Transverse colon (tissue), 4 donors: ENCODE data around the gene C6orf141. TPM values are rescaled to one million over a fixed set of nuclear protein-coding genes. Genes with fewer than 3 reads are reported as not detected.

Source experiments
- DNase-seq: peaks from one replicate; pipeline ENCODE4 v3.0.0-alpha.2; 2019
- H3K27ac ChIP-seq, 4 donors: fragments of 200-600 bp; sonication (generic); 2 replicates each; pipeline ENCODE4 v1.5.1; 2016 to 2018; ENCODE audit warnings: inconsistent platforms in 4 of 4
- H3K27me3 ChIP-seq: fragments of 200-600 bp; sonication (generic); 2 replicates; pipeline ENCODE4 v1.5.1; 2017; ENCODE audit warnings: inconsistent platforms
- H3K36me3 ChIP-seq, 4 donors: fragments of 200-600 bp; sonication (generic); 2 replicates each; pipeline ENCODE4 v1.5.1; 2017 to 2019; ENCODE audit warnings: inconsistent platforms in 4 of 4
- H3K4me1 ChIP-seq, 4 donors: fragments of 200-600 bp; sonication (generic); 2 replicates each; pipeline ENCODE4 v1.5.1; 2017 to 2020; ENCODE audit warnings: inconsistent platforms in 4 of 4
- H3K4me3 ChIP-seq, 4 donors: fragments of 200-600 bp; sonication (generic); 1 replicate in 1 of 4; 2 replicates in 3 of 4; pipeline versions ENCODE4 v1.5.1 to v1.6.1; 2017 to 2019; ENCODE audit warnings: inconsistent platforms in 4 of 4
- H3K9me3 ChIP-seq, 2 donors: fragments of 200-600 bp; sonication (generic); 2 replicates each; pipeline ENCODE4 v1.5.1; 2017 to 2019; ENCODE audit warnings: inconsistent platforms in 2 of 2
- EP300 ChIP-seq: sonication (generic); formaldehyde crosslinking; IDR thresholded peaks from one replicate; pipeline ENCODE4 v1.6.1; 2017; ENCODE audit warnings: antibody characterized with exemption, low read depth
- POLR2A ChIP-seq: fragments of 450-650 bp; IDR thresholded peaks from one replicate; pipeline ENCODE4 v1.6.1; 2016; ENCODE audit warnings: antibody characterized with exemption, mild to moderate bottlenecking, moderate library complexity
- POLR2AphosphoS5 ChIP-seq, 3 donors: sonication (generic); formaldehyde crosslinking; IDR thresholded peaks; one replicate each; pipeline ENCODE4 v1.6.1; 2016; ENCODE audit warnings: antibody characterized with exemption in 3 of 3
- WGBS, 2 donors: methylation state at CpG; one replicate each; pipeline ENCODE4 v1.1.5; 2018; ENCODE audit warnings: low coverage in 1 of 2; 5-methylcytosine and 5-hydroxymethylcytosine counted together
- in situ Hi-C, 4 donors: fragments of 200-750 bp; cut with MboI; loops; one replicate each; pipeline versions ENCODE4 v1.15.0 to v1.15.1; 2017; ENCODE audit warnings: low sequenced_read_pairs in 3 of 4, low pct_ligation_motif_present in 1 of 4, low pct_unique_long_range_greater_than_20kb in 1 of 4
- intact Hi-C: fragments of 100-400 bp; cut with DNase I; formaldehyde crosslinking; loops from one replicate; pipeline ENCODE4 v1.15.1; 2023; ENCODE audit warnings: low total_unique reads
- total RNA-seq, 4 donors: library from RNA; depleted of rRNA; stranded (reverse); fragments of >200 nt; gene quantifications; one replicate each; pipeline ENCODE4 v1.1.0, GENCODE V29; 2016
- TF ChIP-seq, protein P1 (sequence below), 5 experiments: fragments of 200-600 bp in 3 of 5; fragments of 450-650 bp in 2 of 5; sonication (generic) in 3 of 5; IDR thresholded peaks; 1 replicate in 2 of 5; 2 replicates in 3 of 5; pipeline ENCODE4 v1.5.1; 2016 to 2017; ENCODE audit warnings: antibody characterized with exemption in 5 of 5, inconsistent platforms in 3 of 5, mild to moderate bottlenecking in 2 of 5, moderate library complexity in 1 of 5

Gene C6orf141
- total RNA-seq, 4 donors from 2014 or later = 10.0 to 21.7 (median 17.5) TPM

DNA sequence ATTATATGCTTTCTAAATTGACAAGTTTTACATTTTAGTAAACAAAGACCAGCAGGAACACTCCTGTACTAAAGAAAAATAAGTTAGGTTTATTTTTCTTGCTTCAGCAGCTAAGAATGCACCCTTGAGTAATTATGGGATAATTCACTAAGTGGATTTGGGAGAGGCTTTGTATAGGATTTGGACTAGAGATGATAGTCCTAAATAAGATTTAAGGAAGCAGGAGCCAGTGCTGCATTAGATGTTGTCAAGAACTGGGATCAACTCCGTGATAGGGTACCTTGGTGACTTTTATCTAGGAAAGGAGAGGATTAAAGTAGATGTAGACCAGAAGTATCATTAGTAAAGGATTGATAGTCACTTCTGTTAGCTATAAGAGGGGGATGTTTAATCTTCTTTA is 4.1 kb upstream of the C6orf141 start:
- TF ChIP-seq POLR2AphosphoS5 (IDR thresholded peaks at IDR 0.05) = no peak
- no peak for TF ChIP-seq POLR2A
- TF ChIP-seq, protein P1, sequence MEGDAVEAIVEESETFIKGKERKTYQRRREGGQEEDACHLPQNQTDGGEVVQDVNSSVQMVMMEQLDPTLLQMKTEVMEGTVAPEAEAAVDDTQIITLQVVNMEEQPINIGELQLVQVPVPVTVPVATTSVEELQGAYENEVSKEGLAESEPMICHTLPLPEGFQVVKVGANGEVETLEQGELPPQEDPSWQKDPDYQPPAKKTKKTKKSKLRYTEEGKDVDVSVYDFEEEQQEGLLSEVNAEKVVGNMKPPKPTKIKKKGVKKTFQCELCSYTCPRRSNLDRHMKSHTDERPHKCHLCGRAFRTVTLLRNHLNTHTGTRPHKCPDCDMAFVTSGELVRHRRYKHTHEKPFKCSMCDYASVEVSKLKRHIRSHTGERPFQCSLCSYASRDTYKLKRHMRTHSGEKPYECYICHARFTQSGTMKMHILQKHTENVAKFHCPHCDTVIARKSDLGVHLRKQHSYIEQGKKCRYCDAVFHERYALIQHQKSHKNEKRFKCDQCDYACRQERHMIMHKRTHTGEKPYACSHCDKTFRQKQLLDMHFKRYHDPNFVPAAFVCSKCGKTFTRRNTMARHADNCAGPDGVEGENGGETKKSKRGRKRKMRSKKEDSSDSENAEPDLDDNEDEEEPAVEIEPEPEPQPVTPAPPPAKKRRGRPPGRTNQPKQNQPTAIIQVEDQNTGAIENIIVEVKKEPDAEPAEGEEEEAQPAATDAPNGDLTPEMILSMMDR (IDR thresholded peaks at IDR 0.05) = no peak
- no peak for TF ChIP-seq EP300
- in situ Hi-C loops = loop anchor here in 3 of 4 donors (25.0 kb wide), 1 partner anchor 291 kb away; no protein-coding TSS in a partner anchor

DNA sequence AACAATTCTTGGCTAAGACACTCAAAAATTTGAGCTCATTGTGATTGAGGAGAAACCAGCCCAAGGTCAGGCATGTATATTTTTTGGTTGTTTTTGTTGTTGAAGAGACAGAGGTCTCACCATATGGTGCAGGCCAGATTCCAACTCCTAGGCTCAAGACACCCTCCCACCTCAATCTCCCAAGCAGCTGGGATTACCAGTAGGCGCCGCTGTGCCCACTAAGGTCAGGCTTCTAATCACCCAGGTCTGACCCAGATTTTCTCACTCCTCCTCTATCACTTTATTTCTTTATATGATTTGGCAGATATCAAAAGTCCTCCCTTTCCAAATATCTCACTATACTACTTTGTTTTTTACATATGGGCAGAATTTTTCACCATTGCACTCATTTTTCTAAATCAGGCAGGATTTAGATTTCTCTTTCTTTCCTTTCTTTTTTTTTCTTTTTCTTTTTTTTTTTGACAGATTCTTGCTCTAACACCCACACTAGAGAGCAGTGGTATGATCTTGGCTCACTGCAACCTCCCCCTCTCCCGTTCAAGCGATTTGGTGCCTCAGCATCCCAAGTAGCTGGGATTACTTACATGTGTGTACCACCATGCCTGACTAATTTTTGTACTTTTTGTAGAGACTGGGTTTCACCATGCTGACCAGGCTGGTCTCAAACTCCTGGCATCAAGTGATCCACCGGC is 1.7 kb upstream of the C6orf141 start:
- TF ChIP-seq POLR2A (no peak), EP300 (no peak), POLR2AphosphoS5 (IDR thresholded peaks at IDR 0.05) (no peak)
- TF ChIP-seq, protein P1 (IDR thresholded peaks at IDR 0.05) = no peak
- intact Hi-C loops (no loop called here), in situ Hi-C loops (loop anchor here in 3 of 4 donors (25.0 kb wide), 1 partner anchor 289 kb away; no protein-coding TSS in a partner anchor)
- H3K27ac ChIP-seq = no peak overlapping the region
- 70 to 82% methylated on average over 3 to 5 of the region's 5 CpGs for WGBS, 2 donors
- no peaks in the 10 kb centered on the region for H3K36me3 ChIP-seq
- peaks cover 0 to 24% (median 9%) of the 10 kb centered on the region in 4 donors for H3K4me1 ChIP-seq
- no peak overlapping the region for H3K4me3 ChIP-seq
- H3K9me3 ChIP-seq = no peaks in the 10 kb centered on the region
- H3K27me3 ChIP-seq = peaks cover 16% of the 10 kb centered on the region
- DNase-seq = no peak

More for the DNA sequence above, 4.1 kb upstream of the C6orf141 start:
- DNase-seq = no peak
- Histone ChIP-seq H3K9me3 (no peaks in the 10 kb centered on the region), H3K4me1 (peaks cover 0 to 13% (median 6%) of the 10 kb centered on the region in 4 donors), H3K36me3 (no peaks in the 10 kb centered on the region), H3K4me3 (no peak overlapping the region), H3K27me3 (peaks cover 12% of the 10 kb centered on the region), H3K27ac (no peak overlapping the region)
- 88 to 100% methylated on average over 1 of the region's 1 CpG for WGBS, 2 donors
- intact Hi-C loops = no loop called here

DNA sequence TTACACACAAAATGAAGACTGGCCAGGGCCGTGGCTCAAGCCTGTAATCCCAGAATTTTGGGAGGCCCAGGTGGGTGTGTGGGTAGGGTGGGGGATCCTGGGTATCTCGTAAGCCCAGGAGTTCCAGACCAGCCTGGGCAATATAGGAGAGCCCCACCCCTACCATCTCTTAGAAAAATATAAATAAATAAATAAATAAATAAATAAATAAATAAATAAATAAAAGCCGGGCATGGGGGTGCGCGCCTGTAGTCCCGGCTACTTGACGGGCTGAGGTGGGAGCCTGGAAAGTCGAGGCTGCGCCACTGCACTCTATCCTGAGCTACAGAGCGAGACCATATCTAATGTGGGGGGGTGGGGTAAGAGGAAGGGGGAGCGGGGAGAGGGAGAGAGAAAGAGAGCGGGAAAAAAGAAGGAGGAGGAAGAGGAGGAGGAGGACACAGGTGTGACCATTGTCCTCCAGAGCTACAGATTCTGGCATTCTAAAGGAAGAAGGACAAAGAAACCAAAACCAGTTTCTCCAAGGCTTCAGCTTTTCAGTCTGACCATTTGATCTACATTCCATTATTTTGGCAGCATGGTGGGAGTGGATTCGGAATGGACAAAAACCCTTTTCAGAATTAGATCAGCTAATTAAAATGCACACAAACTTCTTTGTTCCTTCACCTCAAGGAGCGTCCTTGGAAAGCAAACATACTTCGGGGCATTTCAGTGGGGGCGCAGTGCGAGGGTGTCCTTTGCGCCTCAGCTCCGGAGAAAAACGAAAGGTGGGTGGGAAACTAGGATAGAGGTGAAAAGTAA is 577 bp upstream of the C6orf141 start:
- H3K27me3 ChIP-seq = peaks cover 16% of the 10 kb centered on the region
- DNase-seq = no peak
- 49 to 53% methylated on average over 13 to 19 of the region's 20 CpGs for whole genome bisulfite sequencing, 2 donors
- intact Hi-C loops (no loop called here), in situ Hi-C loops (loop anchor here in 3 of 4 donors (25.0 kb wide), 1 partner anchor 287 kb away; no protein-coding TSS in a partner anchor)
- H3K9me3 ChIP-seq = no peaks in the 10 kb centered on the region
- peak overlapping the region in 3 of 4 donors; percentile 55 to 68 (median 63) for H3K27ac ChIP-seq
- no peak for TF ChIP-seq POLR2A
- TF ChIP-seq, protein P1 (IDR thresholded peaks at IDR 0.05) = no peak
- no peak for TF ChIP-seq EP300
- no peak for TF ChIP-seq POLR2AphosphoS5 (IDR thresholded peaks at IDR 0.05)
- H3K4me1 ChIP-seq = peaks cover 0 to 24% (median 9%) of the 10 kb centered on the region in 4 donors
- H3K36me3 ChIP-seq = no peaks in the 10 kb centered on the region
- H3K4me3 ChIP-seq = peak overlapping the region in 3 of 4 donors; percentile 38 to 58 (median 38)
